NOMO-1 (cell line): ENCODE data around the gene CCDC177.

Experiments
- DNase-seq, 2 experiments: peaks; one replicate each; lab custom pipeline; 2025; ENCODE audit not compliant: unreplicated experiment in 2 of 2; lab: John Stamatoyannopoulos, UW

Gene CCDC177

GRCh38 chr14:69574263-69574953 lies at the start of gene CCDC177:
Gene CCDC177 (minus strand): TSS chr14:69574871. CDS start chr14:69573622, 1,249 bp downstream.
- DNase-seq = peak; percentile 17 to 21

GRCh38 chr14:69624136-69624535 lies 49.5 kb upstream of the CCDC177 start:
- DNase-seq = no peak

- no peak for DNase-seq
Measured at GRCh38 chr14:69620981-69621380, 46.3 kb upstream of the CCDC177 start.

- peak in 1 of 2 experiments; percentile 19 for DNase-seq
Measured at GRCh38 chr14:69620211-69620611, 45.5 kb upstream of the CCDC177 start.

DNA sequence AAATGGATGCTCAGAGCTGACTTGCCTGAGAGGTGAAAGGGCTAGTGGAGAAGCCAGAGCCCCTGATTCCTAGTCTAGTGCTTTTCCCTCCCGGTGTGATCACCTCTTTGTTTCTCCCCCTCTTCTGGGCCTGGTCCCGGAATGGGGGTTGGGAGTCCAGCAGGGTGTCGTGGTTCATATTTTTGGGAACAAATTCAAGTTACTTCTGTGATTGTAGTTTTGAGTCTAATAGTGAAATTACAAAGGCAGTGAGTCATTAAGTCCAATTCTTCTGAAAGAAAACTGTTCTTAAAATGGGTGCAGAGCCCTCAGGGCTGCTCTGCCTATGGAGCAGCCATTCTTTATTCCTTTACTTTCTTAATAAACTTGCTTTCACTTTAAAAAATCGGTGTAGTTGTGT lies 44.3 kb upstream of the CCDC177 start:
- DNase-seq = no peak

GRCh38 chr14:69617796-69618195 lies 43.1 kb upstream of the CCDC177 start:
- no peak for DNase-seq

- no peak for DNase-seq
Measured at GRCh38 chr14:69616408-69616773, 41.7 kb upstream of the CCDC177 start.

- peak; percentile 60 to 94 for DNase-seq
Measured at GRCh38 chr14:69615496-69616407, 41.1 kb upstream of the CCDC177 start.

GRCh38 chr14:69615121-69615495 lies 40.4 kb upstream of the CCDC177 start:
- DNase-seq = no peak

GRCh38 chr14:69614592-69614991 lies 39.9 kb upstream of the CCDC177 start:
- DNase-seq = peak; percentile 78 to 88

DNA sequence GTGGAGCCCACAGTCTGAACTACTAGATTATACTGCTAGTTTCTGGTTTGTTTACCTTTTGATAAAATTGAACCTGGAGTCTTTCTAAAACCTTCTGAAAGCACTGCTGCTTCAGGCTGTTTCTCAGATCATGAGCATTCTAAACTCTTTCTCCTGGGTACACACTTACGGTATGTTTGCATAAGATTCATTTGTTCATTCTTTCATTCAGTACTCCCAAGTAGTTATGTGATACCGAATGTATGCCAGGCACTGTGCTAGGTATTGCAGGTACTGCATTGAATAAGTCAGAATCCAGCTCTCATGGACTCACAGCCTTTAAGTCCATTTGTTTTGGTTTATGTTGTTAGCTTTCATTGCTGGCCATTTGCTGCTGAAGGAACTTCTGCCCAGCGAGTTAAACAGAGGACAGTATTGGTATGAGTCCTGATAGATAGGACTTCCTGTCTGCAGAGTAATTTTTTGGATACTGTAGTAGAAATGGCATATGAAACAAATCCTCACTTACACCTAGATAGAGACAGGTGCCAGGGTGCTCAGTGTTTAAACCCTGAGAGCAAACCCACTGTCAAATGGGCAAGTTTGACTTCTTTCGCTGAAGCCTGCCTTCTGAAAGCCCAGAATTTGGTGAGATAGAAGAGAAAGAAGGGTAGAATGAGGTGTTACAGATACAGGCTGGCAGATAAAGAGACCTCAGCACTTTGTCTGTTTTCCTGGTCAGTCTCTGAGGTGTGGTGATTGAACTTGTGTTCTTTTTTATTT lies 38.8 kb upstream of the CCDC177 start:
- no peak for DNase-seq

DNA sequence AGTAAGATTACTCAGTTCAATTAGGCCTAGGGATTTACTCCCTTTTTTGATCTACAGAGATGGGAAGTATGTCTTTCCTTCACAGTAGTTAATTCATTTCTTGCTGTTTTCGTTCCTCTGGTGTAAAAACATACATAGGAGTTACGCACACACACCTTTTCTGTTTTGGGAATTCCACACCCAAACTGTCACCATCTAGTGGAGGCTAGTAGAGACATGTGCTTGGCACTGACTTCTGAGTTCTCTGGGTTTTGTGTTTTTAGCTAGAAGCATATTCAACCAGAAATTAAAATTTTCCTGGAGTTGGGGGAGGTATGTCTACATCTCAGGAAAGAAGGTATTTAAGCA lies 38.1 kb upstream of the CCDC177 start:
- no peak for DNase-seq

DNA sequence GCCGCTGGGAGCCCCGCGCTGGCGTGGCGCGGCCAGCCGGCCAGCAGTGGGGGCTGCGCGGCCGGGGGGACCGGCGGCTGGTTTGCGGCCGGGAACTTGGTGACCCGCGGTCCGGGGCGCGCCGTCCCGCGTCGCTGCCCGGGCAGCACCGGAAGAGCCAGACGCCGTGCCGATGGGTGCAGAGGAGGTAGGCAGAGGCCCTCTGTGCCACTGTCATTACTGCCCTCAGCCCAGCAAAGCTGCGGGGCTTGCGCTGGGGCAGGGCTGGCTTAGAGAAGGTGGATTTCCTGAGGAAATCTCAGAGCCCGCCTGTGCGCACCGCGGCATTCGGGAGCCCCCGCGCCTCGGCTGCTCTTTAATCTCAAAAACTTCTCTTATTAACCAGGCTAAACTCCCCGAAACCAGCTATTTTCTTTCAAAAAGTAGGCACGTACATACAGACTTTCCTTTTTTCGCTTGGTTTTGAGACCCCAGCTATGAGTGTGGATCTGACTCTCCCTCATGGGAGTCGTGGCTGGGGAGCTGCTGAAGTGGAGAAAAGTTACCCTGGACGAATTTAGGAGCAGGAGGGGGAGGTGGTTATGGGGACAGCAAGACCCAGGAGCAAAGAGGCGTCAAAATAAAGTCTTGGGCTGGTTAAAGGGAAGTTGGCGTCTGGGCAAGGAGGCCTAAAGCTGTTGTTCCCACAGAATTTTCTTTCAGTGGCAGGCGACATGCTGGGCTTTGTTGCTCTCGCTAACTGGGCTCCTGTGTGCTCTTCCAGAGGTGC lies 37.5 kb upstream of the CCDC177 start:
- peak; percentile 36 to 43 for DNase-seq

DNA sequence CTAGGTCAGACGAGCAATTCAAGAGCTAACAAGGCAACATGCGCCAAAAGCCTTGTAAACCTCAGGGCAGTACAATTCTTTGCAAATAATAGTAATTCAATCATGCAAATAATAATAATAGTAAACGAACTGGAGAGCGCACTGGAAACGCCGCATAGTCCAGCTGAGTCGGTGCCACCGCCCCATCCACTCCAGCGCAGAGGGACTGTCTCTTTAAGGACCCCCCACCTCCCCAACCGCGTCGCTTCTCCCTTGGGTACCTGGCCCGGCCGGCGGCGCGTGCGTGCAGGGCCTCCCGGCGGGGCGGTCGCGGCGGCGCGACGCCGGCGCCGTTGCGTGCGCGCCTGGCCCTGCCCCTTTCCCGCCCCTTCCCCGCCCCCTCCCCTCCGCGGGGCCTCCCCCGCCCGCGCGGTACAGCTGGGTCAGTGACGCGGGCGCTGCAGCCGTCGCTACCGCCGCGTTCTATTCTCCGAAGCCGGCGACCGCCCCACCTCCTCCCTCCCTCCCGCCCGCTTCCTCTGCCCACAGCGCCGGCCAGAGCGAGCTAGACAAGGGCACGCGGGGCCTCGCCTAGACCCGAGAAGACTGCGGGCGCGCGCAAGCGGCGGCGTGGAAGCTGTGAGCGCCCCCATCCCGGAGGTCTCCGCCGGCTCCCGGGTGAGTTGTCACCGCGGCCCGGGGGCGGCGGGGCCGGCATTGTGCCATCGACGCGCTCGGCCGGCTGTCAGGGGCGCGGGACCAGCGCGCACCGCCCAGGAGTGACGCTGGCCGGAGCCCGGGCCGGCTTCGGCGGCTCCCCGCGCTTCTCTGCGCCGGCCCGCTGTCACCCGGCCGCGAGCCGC lies 36.7 kb upstream of the CCDC177 start, which contains the start of gene SUSD6:
TSS of gene SUSD6 (plus strand) at position 425 of the 842 bp plus-strand sequence. CDS start 46,997 bp downstream, outside the sequence.
- peak; percentile 94 to 96 for DNase-seq

GRCh38 chr14:69610874-69611171 lies 36.2 kb upstream of the CCDC177 start:
- no peak for DNase-seq

GRCh38 chr14:69610020-69610873 lies 35.6 kb upstream of the CCDC177 start:
- no peak for DNase-seq

GRCh38 chr14:69606258-69607184 lies 31.9 kb upstream of the CCDC177 start:
- peak in 1 of 2 experiments; percentile 17 for DNase-seq

DNA sequence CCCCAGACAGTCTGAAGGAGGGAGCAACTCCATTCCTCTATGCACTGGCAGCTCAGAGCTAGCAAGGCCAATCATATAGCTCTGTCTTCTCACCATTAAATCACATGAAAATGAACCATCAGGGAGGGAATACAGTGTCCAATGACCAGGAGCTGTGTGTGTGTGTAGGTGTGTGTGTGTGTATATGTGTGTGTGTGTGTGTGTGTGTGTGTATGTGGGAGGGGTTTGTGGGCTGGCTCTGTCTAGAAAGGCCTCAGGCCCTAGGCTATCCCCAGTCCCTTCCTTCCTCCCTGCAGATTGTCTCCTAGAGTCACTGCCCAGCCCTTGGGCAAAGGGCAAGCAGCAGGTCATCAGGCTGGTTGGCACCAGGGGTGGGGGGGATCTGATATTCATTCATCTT lies 31.1 kb upstream of the CCDC177 start:
- no peak for DNase-seq
